Measurements from ENCODE around the gene VCX3A.
"Not testable (repeated sequence)": the region's sequence is repeated elsewhere in the genome, so short reads cannot be mapped to it uniquely, and the experiment has no call there.

VCX3A gene

DNA sequence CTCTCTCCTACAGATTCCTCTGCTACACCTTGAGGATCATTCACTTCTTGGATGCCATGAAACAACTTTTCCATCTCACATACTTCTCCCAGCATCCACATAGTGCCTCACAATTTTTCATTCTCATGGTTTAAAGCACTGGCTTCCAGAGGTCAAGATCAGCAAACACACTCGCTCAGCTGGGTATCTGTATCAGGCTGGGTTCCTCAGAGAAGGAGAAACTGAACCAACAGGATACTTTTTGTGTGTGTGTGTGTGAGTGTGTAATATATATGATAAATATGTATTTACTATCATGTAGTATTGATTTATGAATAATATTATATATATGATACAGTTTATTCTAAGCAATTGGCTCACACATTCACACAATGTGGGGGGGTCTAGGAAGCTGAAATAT lies at the start of gene VCX3A:
Gene VCX3A, minus strand, starts transcription at position 101 of the 400 bp plus-strand sequence. CDS start 621 bp downstream, outside the sequence.
- DNase-seq, result not testable (repeated sequence)

DNA sequence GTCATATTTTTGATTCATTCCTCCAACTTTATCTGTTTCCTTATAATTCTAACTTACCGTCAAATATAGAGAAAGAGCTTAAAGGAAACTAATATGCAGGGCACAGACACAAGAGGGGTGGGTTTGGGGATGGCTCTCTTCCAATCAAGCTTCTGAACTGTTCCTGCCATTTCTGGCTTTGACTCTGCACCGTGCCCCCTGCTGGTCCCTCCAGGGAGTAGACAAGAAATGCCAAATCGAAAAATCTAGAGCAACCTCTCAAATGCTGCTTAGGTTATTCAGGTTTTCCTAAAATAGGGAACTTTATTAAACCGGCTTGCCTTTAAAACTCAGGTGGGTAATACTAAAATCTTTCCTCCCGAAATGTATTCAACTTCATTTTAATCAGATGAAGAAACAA lies 39.8 kb upstream of the VCX3A start:
- no peak for DNase-seq

DNA sequence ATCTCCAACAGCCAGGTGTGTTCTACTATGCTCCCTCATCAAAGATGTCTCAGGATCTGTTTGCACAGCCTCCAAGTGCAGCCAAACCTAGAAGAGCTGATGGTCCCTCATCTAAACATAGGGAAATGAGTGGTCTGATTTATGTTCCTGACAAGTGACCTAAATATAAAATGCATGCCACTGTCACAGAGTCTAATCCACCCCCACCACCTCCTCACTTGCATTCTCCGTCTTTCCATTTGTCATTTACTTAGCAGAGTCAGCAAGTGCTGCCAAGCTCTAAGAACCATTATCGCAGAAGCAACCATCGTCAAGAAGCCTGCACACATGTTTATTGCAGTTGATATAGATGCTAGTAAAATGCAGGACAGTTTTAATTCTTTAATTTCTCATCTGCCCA lies 33.1 kb upstream of the VCX3A start:
- DNase-seq, result no peak

DNA sequence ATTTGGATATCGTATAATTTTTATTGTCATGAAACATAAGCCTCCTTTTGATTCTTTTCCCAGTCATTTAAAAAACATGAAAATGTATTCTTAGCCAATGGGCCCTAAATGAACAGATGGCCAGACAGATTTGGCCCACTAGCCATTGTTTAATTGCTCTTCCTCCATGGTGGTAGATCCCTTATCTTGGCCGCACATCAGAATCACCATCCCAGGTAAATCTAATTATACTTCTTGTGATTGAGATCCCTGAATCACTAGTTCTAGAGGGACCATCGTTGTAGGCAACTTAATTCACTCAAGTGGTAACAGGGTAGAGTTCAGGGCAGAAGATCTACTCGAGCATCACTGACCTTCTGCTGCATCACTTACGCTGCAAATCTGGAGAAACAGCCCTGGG lies 24.1 kb upstream of the VCX3A start:
- no peak for DNase-seq

DNA sequence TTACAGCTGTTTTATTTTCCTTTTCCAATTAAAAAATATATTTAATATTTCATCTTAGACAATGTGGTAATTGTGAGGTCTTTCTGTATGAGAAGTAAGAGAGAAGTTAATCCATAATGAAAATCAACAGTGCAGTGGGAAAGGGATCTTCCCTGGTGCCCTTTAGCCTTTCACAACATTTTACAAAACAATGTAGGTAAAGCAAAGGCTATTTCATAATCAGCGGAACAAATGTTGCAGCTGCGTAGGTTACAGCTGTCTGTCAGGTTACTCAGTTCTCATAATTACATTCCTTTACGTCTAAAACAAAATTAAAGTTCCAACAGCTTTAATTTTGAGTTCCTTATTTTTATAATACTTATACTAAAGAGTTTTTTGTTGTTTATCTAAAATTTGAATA lies 22.8 kb upstream of the VCX3A start:
- no peak for DNase-seq

DNA sequence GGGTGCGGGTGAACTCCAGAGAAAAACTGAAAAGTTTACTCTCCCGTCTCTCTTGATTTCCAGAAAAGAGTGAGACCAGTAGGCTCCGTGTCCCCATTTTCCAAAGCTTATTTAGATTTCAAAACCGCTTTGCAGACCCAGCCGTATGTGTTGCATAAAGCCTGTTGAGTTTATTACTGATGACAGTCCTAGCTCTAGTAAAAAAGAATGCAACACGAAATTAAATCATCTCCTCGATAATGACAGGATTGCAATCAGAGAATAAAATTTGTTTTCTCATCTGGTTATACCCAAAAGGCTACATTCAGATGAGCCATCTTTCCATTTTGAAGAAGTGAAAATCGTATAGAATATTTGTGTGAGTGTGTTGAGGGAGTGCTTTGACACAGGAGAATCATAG lies 16.1 kb upstream of the VCX3A start:
- no peak for DNase-seq

DNA sequence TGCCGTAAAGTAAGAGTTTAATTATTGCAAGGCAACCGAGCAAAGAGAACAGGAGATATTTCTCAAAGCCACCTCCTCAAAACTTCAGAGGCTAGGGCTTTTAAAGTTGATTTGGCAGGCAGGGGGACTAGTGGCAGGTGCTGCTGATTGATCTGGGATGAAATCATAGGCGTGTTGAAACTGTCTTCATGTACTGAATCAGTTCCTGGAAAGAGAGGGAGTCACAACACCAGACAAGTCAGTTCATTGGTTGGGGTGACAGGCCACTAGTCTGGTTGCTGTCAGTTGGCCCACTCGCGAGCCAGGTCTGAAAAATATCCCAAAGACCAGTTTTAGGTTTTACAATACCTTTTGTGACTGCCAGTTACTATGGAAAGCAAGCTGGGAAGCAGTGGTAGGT lies 10.8 kb upstream of the VCX3A start:
- no peak for DNase-seq

DNA sequence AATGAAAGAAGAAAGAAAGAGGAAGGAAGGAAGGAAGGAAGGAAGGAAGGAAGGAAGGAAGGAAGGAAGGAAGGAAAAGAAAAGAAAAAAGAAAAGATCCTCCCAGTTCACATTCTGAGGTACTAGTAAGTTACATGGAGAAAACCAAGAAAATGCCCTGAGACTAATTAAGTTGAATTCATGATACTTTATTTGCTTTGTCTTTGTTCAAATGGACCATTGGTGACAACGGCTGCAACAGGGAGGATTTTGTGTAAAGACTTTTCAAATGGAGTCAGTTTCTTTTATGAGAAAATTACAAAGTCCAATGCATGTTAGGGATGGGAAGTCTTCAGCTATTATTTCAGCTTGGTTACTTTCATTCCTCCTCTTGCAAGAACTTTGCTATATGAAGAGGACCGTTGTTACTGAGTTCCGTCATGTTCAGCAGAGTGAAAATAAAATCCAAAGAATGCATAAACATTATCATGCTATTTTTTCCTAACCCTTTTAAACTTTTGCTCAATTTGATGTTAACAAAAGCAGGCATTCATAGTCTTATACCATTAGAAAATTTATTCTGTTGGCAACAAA lies 8.3 kb downstream of the VCX3A start:
- no peak for DNase-seq

DNA sequence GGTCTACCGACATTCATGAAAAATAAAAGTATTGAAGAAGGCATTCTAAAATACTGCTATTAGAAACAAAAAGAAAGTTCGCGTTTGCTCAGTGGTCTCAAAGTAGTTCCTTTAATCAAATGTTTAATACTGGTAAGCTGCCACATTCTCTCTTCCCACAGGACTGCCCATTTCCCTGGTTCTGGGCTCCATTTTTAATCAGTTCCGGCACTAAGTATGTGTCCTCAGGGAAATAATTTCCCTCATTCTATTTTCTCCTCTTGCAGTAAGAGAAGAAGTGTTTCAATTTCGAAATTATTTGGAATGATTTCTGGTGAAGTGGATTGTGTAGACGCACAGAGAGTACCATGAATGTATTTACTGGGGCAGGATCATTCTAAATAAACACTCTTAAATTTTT lies 17.5 kb downstream of the VCX3A start:
- no peak for DNase-seq

DNA sequence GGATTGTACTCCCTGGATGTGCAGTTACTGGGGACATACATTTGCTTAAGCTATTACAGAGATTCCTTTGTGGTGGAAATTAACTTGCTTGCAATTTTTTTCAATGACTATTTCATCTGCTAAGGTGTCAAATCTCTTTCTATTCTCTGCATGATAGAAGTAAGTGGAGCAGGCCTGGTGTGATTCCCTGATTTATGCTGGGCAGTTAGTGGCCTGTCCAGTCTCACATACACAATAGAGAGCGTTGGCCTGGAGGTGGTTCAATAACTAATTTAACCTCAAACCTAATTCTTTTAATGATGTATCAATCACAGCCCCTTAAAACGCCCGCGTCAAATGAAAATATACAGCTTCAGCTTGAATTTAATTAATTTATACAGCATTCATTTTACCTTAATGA lies 28.5 kb downstream of the VCX3A start:
- no peak for DNase-seq

DNA sequence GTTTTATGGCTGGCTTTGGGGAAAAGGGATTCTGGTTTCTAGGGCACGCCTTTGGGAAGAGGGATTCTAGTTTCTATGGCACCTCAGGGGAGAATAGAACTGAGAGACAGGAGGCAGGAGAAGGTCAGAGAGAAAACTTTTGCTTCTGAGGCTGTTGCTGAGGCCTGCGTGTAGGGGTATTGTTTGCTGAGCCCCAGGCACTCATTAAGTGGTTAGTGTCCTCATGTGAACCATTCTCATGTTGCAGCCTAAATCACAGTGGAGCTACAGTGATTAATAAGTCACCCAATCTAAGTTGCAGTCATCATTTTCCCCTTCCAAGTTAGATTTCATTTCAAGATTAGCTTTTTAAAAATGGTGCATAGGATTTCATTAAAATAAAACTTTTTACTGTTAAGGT lies 29.0 kb downstream of the VCX3A start:
- no peak for DNase-seq

DNA sequence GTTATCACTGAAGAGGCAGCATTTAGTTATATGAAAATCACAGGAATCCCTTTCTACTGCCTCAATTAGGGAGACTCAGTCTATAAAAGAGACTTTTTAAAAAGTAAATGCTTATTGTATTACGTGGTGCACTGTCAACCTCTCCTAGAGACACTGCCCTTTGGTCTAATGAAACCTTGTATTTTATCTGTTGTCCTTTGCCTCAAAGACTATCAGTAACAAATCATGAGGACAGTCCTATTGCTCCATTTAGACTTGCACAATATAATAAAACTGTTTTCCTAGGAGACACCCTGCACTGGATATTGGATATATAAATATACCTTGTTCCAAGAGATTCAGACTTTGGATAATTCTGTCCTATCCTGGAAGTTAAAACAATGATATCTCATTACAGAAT lies 34.2 kb downstream of the VCX3A start:
- DNase-seq, result no peak

DNA sequence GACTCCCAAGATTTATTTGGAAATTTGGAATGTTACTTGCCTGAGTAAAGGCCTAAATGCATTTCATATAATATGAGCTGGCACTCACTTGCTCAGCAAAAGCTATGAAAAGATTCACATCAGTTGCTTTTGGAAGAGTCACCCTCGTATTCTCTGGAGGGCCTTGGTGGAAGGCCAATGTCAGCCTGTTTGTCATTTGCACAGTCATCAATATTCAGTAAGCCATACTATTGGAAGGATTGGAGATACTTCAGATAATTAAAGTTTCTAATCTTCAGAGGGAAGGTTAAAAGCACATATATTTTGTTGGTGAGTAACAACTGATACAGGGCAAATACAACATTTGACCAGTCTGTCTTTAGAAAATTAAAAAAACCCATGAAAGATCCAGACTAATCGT lies 36.6 kb downstream of the VCX3A start:
- no peak for DNase-seq

Data from NCI-H1105 treated with DMSO at 0.1 percent for 48 hours (cell line).